CD14-positive monocyte (primary cell): ENCODE results near the gene DNAJB5. TPM values are rescaled to one million over a fixed set of nuclear protein-coding genes. Genes with fewer than 3 reads are reported as not detected.

Experiments
- DNase-seq, 3 donors: peaks; one replicate each; pipeline ENCODE4 v3.0.0-alpha.2; 2011 to 2022
- H2AFZ ChIP-seq: 2 replicates; pipeline ENCODE4 v1.6.0; 2012; ENCODE audit warnings: mild to moderate bottlenecking, low read depth, low read length, inconsistent platforms; ENCODE audit not compliant: insufficient read depth, poor library complexity, severe bottlenecking
- H3K27ac ChIP-seq, 2 donors: 1 replicate in 1 of 2; 2 replicates in 1 of 2; pipeline ENCODE4 v1.5.1; 2012 to 2013; ENCODE audit warnings: low read length in 2 of 2, control low read depth in 1 of 2, inconsistent platforms in 1 of 2, low read depth in 1 of 2, mild to moderate bottlenecking in 1 of 2
- H3K27me3 ChIP-seq, 2 donors: one replicate each; pipeline versions ENCODE4 v1.6.0 to v1.6.1; 2011 to 2013; ENCODE audit warnings: low read length in 2 of 2; ENCODE audit not compliant: control insufficient read depth in 2 of 2, insufficient read depth in 2 of 2
- H3K36me3 ChIP-seq, 2 donors: replicated peaks in 1 of 2; 1 replicate in 1 of 2; 2 replicates in 1 of 2; pipeline versions ENCODE4 v1.5.1 to v1.6.1; 2012 to 2013; ENCODE audit warnings: low read length in 2 of 2, control low read depth in 1 of 2, inconsistent platforms in 1 of 2, mild to moderate bottlenecking in 1 of 2; ENCODE audit not compliant: insufficient read depth in 2 of 2, control insufficient read depth in 1 of 2
- H3K4me1 ChIP-seq, 2 donors: 1 replicate in 1 of 2; 2 replicates in 1 of 2; pipeline versions ENCODE4 v1.5.1 to v1.6.1; 2012 to 2013; ENCODE audit warnings: low read length in 2 of 2, control low read depth in 1 of 2, inconsistent platforms in 1 of 2, mild to moderate bottlenecking in 1 of 2, moderate library complexity in 1 of 2; ENCODE audit not compliant: insufficient read depth in 2 of 2, control insufficient read depth in 1 of 2
- H3K4me2 ChIP-seq: replicated peaks from 2 replicates; pipeline ENCODE3; 2012; ENCODE audit warnings: low read length, moderate library complexity, mild to moderate bottlenecking; ENCODE audit not compliant: poor library complexity, severe bottlenecking; ENCODE audit errors: extremely low read depth
- H3K4me3 ChIP-seq, 3 experiments: fragments of 200-600 bp in 1 of 3; sonication (generic) in 1 of 3; replicated peaks in 1 of 3; 1 replicate in 2 of 3; 2 replicates in 1 of 3; pipeline ENCODE4 v1.5.1; 2011 to 2013; ENCODE audit warnings: low read length in 3 of 3, mild to moderate bottlenecking in 3 of 3, control low read depth in 2 of 3, low read depth in 2 of 3, inconsistent platforms in 1 of 3, moderate library complexity in 1 of 3
- H3K79me2 ChIP-seq: 2 replicates; pipeline ENCODE4 v1.6.0; 2012; ENCODE audit warnings: mild to moderate bottlenecking, control low read depth, inconsistent platforms, low read length, moderate library complexity; ENCODE audit not compliant: insufficient read depth
- H3K9ac ChIP-seq: 2 replicates; pipeline ENCODE4 v1.6.0; 2017; ENCODE audit warnings: low read length, mild to moderate bottlenecking; ENCODE audit not compliant: insufficient read depth, poor library complexity, severe bottlenecking
- H3K9me3 ChIP-seq, 2 donors: replicated peaks in 1 of 2; 1 replicate in 1 of 2; 2 replicates in 1 of 2; pipeline versions ENCODE4 v1.5.1 to v1.6.1; 2012 to 2013; ENCODE audit warnings: low read length in 2 of 2, control low read depth in 1 of 2; ENCODE audit not compliant: control insufficient read depth in 1 of 2, insufficient read depth in 1 of 2
- H4K20me1 ChIP-seq: 2 replicates; pipeline ENCODE4 v1.6.0; 2012; ENCODE audit warnings: mild to moderate bottlenecking, low read length, control low read depth, moderate library complexity; ENCODE audit not compliant: insufficient read depth
- H3K27ac Mint-ChIP-seq, 7 donors: one replicate each; pipeline ENCODE4 v1.8.0; 2020; ENCODE audit warnings: mild to moderate bottlenecking in 7 of 7, mixed read lengths in 7 of 7, moderate library complexity in 6 of 7, inconsistent platforms in 2 of 7
- H3K27me3 Mint-ChIP-seq, 3 donors: one replicate each; pipeline ENCODE4 v1.8.0; 2021 to 2022; ENCODE audit warnings: low read depth in 3 of 3, mild to moderate bottlenecking in 3 of 3, mixed read lengths in 3 of 3, moderate library complexity in 3 of 3, inconsistent platforms in 1 of 3
- H3K36me3 Mint-ChIP-seq, 2 donors: one replicate each; pipeline ENCODE4 v1.8.0; 2020; ENCODE audit warnings: mixed read lengths in 2 of 2, inconsistent platforms in 1 of 2, mild to moderate bottlenecking in 1 of 2
- H3K4me1 Mint-ChIP-seq: one replicate; pipeline ENCODE4 v1.8.0; 2020; ENCODE audit warnings: mild to moderate bottlenecking, mixed read lengths
- H3K4me3 Mint-ChIP-seq, 2 donors: one replicate each; pipeline ENCODE4 v1.8.0; 2020; ENCODE audit warnings: mild to moderate bottlenecking in 2 of 2, mixed read lengths in 2 of 2, moderate library complexity in 1 of 2
- H3K9me3 Mint-ChIP-seq, 7 donors: one replicate each; pipeline ENCODE4 v1.8.0; 2020 to 2022; ENCODE audit warnings: mixed read lengths in 7 of 7, mild to moderate bottlenecking in 6 of 7, moderate library complexity in 6 of 7, inconsistent platforms in 2 of 7
- WGBS: methylation state at CpG from one replicate; pipeline ENCODE4 v1.1.5; 2013; ENCODE audit warnings: missing lambda C conversion rate; ENCODE audit not compliant: insufficient coverage; 5-methylcytosine and 5-hydroxymethylcytosine counted together
- intact Hi-C, 2 donors: fragments of 100-400 bp; cut with micrococcal nuclease; formaldehyde crosslinking; loops; one replicate each; pipeline versions ENCODE4 v1.15.0 to v1.15.1; 2023
- polyA plus RNA-seq, 3 donors: library from polyadenylated mRNA; depleted of rRNA in 1 of 3; unstranded in 2 of 3; stranded (reverse) in 1 of 3; fragments of 300-500 nt in 2 of 3; fragments of >200 nt in 1 of 3; fragmentation: Illumina TruSeq in 2 of 3; gene quantifications; 1 replicate in 2 of 3; 2 replicates in 1 of 3; pipeline ENCODE4 v1.2.3, GENCODE V29; 2012 to 2021
- TF ChIP-seq, protein P1 (sequence below): fragments of 200-600 bp; IDR thresholded peaks from one replicate; pipeline ENCODE4 v1.8.0; 2022; ENCODE audit warnings: antibody characterized with exemption, mild to moderate bottlenecking

Gene DNAJB5
- polyA plus RNA-seq, 3 donors: 0.66 to 1.9 (median 0.84) TPM

DNA sequence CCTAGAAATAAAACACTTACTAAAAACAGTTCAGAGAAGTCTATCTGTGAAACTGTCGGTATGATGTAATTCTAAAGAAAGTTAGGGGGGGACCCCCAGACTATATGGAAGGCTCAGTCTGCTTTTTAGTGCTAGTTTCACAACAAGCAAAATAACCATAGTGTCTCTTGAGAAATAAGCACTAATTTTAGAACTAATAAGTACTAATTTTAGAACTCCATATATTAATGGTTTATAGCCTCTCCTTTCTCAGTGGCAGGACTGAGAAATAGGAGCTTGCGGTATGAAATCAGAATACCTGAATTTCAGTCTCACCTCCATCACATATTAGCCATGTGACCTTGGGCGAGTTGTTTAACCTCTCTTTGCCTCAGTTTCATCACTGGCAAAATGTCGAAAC is 32.9 kb upstream of the DNAJB5 start:
- WGBS: no CpG with 5 or more reads among the region's 4 CpGs
- H3K4me2 ChIP-seq: no peak overlapping the region
- TF ChIP-seq, protein P1, sequence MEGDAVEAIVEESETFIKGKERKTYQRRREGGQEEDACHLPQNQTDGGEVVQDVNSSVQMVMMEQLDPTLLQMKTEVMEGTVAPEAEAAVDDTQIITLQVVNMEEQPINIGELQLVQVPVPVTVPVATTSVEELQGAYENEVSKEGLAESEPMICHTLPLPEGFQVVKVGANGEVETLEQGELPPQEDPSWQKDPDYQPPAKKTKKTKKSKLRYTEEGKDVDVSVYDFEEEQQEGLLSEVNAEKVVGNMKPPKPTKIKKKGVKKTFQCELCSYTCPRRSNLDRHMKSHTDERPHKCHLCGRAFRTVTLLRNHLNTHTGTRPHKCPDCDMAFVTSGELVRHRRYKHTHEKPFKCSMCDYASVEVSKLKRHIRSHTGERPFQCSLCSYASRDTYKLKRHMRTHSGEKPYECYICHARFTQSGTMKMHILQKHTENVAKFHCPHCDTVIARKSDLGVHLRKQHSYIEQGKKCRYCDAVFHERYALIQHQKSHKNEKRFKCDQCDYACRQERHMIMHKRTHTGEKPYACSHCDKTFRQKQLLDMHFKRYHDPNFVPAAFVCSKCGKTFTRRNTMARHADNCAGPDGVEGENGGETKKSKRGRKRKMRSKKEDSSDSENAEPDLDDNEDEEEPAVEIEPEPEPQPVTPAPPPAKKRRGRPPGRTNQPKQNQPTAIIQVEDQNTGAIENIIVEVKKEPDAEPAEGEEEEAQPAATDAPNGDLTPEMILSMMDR: no peak
- Mint-ChIP-seq H3K36me3 (no peaks in the 10 kb centered on the region), H3K27me3 (peaks cover 61 to 86% (median 73%) of the 10 kb centered on the region in 3 donors), H3K4me1 (peaks cover 12% of the 10 kb centered on the region), H3K9me3 (peaks cover 0 to 8% (median 4%) of the 10 kb centered on the region in 7 donors), H3K27ac (no peak overlapping the region), H3K4me3 (peak overlapping the region in 1 of 2 donors; percentile 21)
- H3K4me1 ChIP-seq: peaks cover 2 to 11% of the 10 kb centered on the region in 2 donors
- no peak for DNase-seq
- H3K27me3 ChIP-seq: peaks cover 66 to 74% of the 10 kb centered on the region in 2 donors
- no peak overlapping the region for H2AFZ ChIP-seq
- H3K36me3 ChIP-seq: no peaks in the 10 kb centered on the region
- peaks cover 0 to 5% of the 10 kb centered on the region in 2 donors for H3K9me3 ChIP-seq
- H3K27ac ChIP-seq: no peak overlapping the region
- no peak overlapping the region for H3K4me3 ChIP-seq
- intact Hi-C loops: no loop called here
- no peak overlapping the region for H3K9ac ChIP-seq
- no peaks in the 10 kb centered on the region for H4K20me1 ChIP-seq
- H3K79me2 ChIP-seq: no peaks in the 10 kb centered on the region

GRCh38 chr9:34957492-34958410 is 31.8 kb upstream of the DNAJB5 start, which contains the start of gene PHF24:
PHF24 (plus strand) TSS chr9:34958285; CDS start chr9:34971299, 13,014 bp downstream.
- peak within 1 kb of the TSS in 1 of 3 experiments; percentile 49 for H3K4me3 ChIP-seq
- H3K4me2 ChIP-seq: peak within 1 kb of the TSS; percentile 67
- peaks cover 2 to 11% of the 10 kb centered on the region in 2 donors for H3K4me1 ChIP-seq
- H4K20me1 ChIP-seq: no peaks in the 10 kb centered on the region
- no peak within 1 kb of the TSS for H3K27ac ChIP-seq
- Mint-ChIP-seq H3K36me3 (no peaks in the 10 kb centered on the region), H3K4me3 (peak within 1 kb of the TSS; percentile 56 to 81), H3K4me1 (peaks cover 12% of the 10 kb centered on the region), H3K9me3 (peaks cover 0 to 10% (median 4%) of the 10 kb centered on the region in 7 donors), H3K27ac (no peak within 1 kb of the TSS), H3K27me3 (peaks cover 60 to 79% (median 65%) of the 10 kb centered on the region in 3 donors)
- H3K27me3 ChIP-seq: peaks cover 70 to 77% of the 10 kb centered on the region in 2 donors
- H3K79me2 ChIP-seq: no peaks in the 10 kb centered on the region
- WGBS: 1% methylated on average over 107 of the region's 116 CpGs
- H3K36me3 ChIP-seq: no peaks in the 10 kb centered on the region
- intact Hi-C loops: no loop called here
- peaks cover 0 to 5% of the 10 kb centered on the region in 2 donors for H3K9me3 ChIP-seq
- TF ChIP-seq, protein P1: no peak
- H3K9ac ChIP-seq: peak within 1 kb of the TSS; percentile 21
- peak within 1 kb of the TSS; percentile 50 for H2AFZ ChIP-seq
- DNase-seq: peak in 1 of 3 donors; percentile 17
